Adrenal gland (tissue), 12 donors: ENCODE results near the gene AOX1. TPM values are rescaled to one million over a fixed set of nuclear protein-coding genes. Genes with fewer than 3 reads are reported as not detected.
"Not testable (repeated sequence)": the region's sequence is repeated elsewhere in the genome, so short reads cannot be mapped to it uniquely, and the experiment has no call there.

ENCODE experiments used
- DNase-seq, 7 donors: peaks; one replicate each; pipeline ENCODE4 v3.0.0-alpha.2; 2019 to 2020
- H3K27ac ChIP-seq, 5 donors: fragments of 200-600 bp; sonication (generic) in 4 of 5; 1 replicate in 3 of 5; 2 replicates in 2 of 5; pipeline versions ENCODE4 v1.5.1 to v1.8.0; 2016 to 2020; ENCODE audit warnings: mild to moderate bottlenecking in 1 of 5
- H3K27me3 ChIP-seq: fragments of 200-600 bp; 2 replicates; pipeline ENCODE4 v1.8.0; 2021
- H3K36me3 ChIP-seq, 2 donors: fragments of 200-600 bp; replicated peaks in 1 of 2; 1 replicate in 1 of 2; 2 replicates in 1 of 2; pipeline versions ENCODE4 v1.5.1 to v1.8.0; 2018 to 2022
- H3K4me1 ChIP-seq, 2 donors: fragments of 200-600 bp; replicated peaks in 1 of 2; 1 replicate in 1 of 2; 2 replicates in 1 of 2; pipeline versions ENCODE4 v1.5.1 to v1.8.0; 2018 to 2021
- H3K4me3 ChIP-seq, 4 donors: fragments of 200-600 bp; sonication (generic) in 3 of 4; one replicate each; pipeline ENCODE4 v1.5.1; 2016 to 2018
- H3K9me3 ChIP-seq, 3 donors: fragments of 200-600 bp; sonication (generic) in 1 of 3; replicated peaks in 1 of 3; 1 replicate in 2 of 3; 2 replicates in 1 of 3; pipeline versions ENCODE4 v1.5.1 to v1.8.0; 2016 to 2021
- POLR2A ChIP-seq, 2 donors: fragments of 450-650 bp; IDR thresholded peaks; one replicate each; pipeline ENCODE4 v1.6.1; 2017; ENCODE audit warnings: antibody characterized with exemption in 2 of 2, mild to moderate bottlenecking in 2 of 2, moderate library complexity in 1 of 2
- WGBS, 4 donors: extraction: QIAGEN DNeasy Blood & Tissue Kit in 2 of 4; methylation state at CpG; one replicate each; pipeline versions ENCODE4 v1.1.5 to v1.1.7; 2013 to 2017; 5-methylcytosine and 5-hydroxymethylcytosine counted together
- intact Hi-C, 2 donors: fragments of 100-400 bp; cut with DNase I; formaldehyde crosslinking; loops; one replicate each; pipeline versions ENCODE4 v1.14.1 to v1.15.0; 2022 to 2023
- polyA plus RNA-seq, 3 donors: library from polyadenylated mRNA; stranded (reverse); fragments of 200-250 nt in 2 of 3; fragments of 350-450 nt in 1 of 3; fragmentation: Illumina TruSeq in 1 of 3; extraction: RNeasy Lipid Tissue Mini Kit (QIAGEN cat#74804) in 1 of 3; gene quantifications; one replicate each; pipeline ENCODE4 v1.2.3, GENCODE V29; 2013 to 2014
- total RNA-seq, 9 donors: library from RNA; depleted of rRNA in 4 of 9; stranded (reverse); fragments of >200 nt in 4 of 9; fragments of 120-200 nt in 1 of 9; fragmentation: NEBNext Ultra II Directional in 1 of 9; extraction: Animal tissue kit (Norgen Biotek cat#: 25700) in 1 of 9; gene quantifications; one replicate each; pipeline versions ENCODE4 v1.1.0 to v1.2.4, GENCODE V29; 2013 to 2023
- TF ChIP-seq, protein P1 (sequence below), 6 experiments: fragments of 450-650 bp in 4 of 6; fragments of 200-600 bp in 2 of 6; sonication (generic) in 1 of 6; IDR thresholded peaks; 1 replicate in 5 of 6; 2 replicates in 1 of 6; pipeline versions ENCODE4 v1.5.1 to v1.8.0; 2016 to 2021; ENCODE audit warnings: antibody characterized with exemption in 6 of 6, mild to moderate bottlenecking in 2 of 6, moderate library complexity in 1 of 6
- donor health status: healthy with polysubstance abuse.
- donor health status: Bipolar disorder and iron deficiency.
- donor health status: DM: yes; HTN: yes; CAD: no.
- donor health status: DM: no; HTN: no; CAD: no.
- donor health status: DM: no; HTN: no; CAD: no.
- donor health status: DM: yes; HTN: yes; CAD: no.

AOX1 gene
- total and polyA plus RNA-seq, 12 donors, result 101 to 1,121 (median 681) TPM

DNA sequence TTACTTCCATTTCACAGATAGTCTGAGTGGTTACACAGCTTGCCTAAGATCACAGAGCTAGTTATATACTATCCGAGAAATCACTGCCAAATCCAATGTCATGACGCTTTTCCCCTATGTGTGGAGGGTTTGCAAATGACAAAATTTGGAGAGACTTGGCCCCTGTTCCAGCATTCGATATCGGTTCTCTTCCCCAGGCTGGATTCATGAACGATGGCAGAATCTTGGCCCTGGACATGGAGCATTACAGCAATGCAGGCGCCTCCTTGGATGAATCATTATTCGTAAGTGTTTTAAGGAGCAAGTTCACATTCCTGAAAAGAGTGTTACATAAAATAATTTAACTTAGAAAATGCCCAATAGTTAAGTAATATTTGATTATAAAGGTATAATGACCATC, 55.1 kb downstream of the AOX1 start:
- Histone ChIP-seq H3K4me1 (peaks cover 0 to 8% of the 10 kb centered on the region in 2 donors), H3K4me3 (no peak overlapping the region), H3K27me3 (no peaks in the 10 kb centered on the region), H3K27ac (no peak overlapping the region), H3K9me3 (no peaks in the 10 kb centered on the region), H3K36me3 (peaks cover 0 to 77% of the 10 kb centered on the region in 2 donors)
- TF ChIP-seq, protein P1, sequence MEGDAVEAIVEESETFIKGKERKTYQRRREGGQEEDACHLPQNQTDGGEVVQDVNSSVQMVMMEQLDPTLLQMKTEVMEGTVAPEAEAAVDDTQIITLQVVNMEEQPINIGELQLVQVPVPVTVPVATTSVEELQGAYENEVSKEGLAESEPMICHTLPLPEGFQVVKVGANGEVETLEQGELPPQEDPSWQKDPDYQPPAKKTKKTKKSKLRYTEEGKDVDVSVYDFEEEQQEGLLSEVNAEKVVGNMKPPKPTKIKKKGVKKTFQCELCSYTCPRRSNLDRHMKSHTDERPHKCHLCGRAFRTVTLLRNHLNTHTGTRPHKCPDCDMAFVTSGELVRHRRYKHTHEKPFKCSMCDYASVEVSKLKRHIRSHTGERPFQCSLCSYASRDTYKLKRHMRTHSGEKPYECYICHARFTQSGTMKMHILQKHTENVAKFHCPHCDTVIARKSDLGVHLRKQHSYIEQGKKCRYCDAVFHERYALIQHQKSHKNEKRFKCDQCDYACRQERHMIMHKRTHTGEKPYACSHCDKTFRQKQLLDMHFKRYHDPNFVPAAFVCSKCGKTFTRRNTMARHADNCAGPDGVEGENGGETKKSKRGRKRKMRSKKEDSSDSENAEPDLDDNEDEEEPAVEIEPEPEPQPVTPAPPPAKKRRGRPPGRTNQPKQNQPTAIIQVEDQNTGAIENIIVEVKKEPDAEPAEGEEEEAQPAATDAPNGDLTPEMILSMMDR (IDR thresholded peaks at IDR 0.05), result no peak
- TF ChIP-seq POLR2A (IDR thresholded peaks at IDR 0.05), result no peak
- no peak for DNase-seq
- intact Hi-C loops, result no loop called here
- 84 to 91% (median 88%) methylated on average over 7 of the region's 7 CpGs for WGBS, 4 donors

DNA sequence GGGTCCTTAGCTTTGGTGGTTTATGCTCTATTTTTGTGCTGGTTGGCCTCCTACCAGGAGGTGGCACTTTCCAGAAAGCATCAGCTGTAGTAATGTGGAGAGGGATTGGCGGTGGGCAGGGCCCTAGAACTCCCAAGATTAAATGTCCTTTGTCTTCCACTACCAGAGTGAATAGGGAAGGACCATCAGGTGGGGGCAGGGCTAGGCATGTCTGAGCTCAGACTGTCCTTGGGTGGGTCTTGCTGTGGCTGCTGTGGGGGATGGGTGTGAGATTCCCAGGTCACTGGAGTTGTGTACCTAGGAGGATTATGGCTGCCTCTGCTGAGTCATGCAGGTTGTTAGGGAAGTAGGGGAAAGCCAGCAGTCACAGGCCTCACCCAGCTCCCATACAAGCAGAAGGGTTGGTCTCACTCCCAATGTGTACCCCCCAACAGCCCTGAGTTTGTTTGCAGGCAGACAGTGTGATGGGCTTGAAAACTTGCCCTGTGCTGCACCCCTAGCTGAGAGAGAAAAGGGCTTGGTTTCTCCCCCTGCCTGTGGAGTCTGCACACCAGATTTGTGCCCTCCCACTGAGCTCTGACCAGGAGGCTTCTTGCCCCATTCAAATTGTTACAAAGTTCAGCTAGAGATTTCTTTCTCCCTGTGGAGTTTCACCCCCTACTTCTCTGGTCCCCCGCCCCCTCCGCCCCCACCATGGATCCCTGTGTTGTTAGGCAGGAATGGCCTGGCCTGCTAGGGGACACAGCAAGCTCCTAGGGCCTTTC, 62.9 kb downstream of the AOX1 start:
- WGBS, 4 donors, result 95 to 100% (median 97%) methylated on average over 1 to 3 of the region's 3 CpGs
- DNase-seq, result peak in 1 of 7 donors; percentile 26
- H3K4me3 ChIP-seq, intact Hi-C loops, H3K9me3 ChIP-seq, H3K27me3 ChIP-seq: not testable (repeated sequence)
- H3K4me1 ChIP-seq, result peaks cover 17 to 19% of the 10 kb centered on the region in 2 donors
- peak overlapping the region in 3 of 5 donors; percentile 26 to 74 (median 35) for H3K27ac ChIP-seq
- peaks cover 0 to 65% of the 10 kb centered on the region in 2 donors for H3K36me3 ChIP-seq

DNA sequence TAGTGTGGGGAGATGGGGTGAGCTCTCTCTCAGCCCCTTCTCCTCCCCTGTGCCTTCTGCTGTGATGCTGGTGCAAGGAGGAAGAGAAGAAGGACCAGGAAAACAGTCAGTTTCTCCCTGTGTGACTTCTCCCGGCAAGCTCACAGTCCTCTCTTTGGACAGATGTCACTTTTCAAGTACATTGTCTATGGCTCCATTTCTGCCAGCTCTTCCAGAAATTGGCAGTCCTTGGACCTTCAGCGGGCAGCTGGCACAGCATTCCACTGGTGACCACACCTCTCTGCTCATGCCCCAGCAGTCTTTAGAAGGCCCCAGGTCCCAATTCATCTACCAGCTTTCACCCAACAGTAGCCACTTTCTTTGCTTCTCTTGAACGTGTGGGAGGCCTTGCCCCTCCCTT, 63.9 kb downstream of the AOX1 start:
- intact Hi-C loops, result no loop called here
- DNase-seq, result peak in 4 of 7 donors; percentile 29 to 53 (median 48)
- Histone ChIP-seq H3K27me3 (no peaks in the 10 kb centered on the region), H3K9me3 (no peaks in the 10 kb centered on the region), H3K4me3 (no peak overlapping the region), H3K4me1 (peaks cover 22% of the 10 kb centered on the region in 2 donors), H3K36me3 (peaks cover 0 to 56% of the 10 kb centered on the region in 2 donors), H3K27ac (peak overlapping the region in 3 of 5 donors; percentile 26 to 74 (median 35))
- TF ChIP-seq, protein P1 (IDR thresholded peaks at IDR 0.05), result no peak
- TF ChIP-seq POLR2A (IDR thresholded peaks at IDR 0.05), result no peak
- 35 to 64% (median 46%) methylated on average over 3 of the region's 3 CpGs for WGBS, 4 donors

DNA sequence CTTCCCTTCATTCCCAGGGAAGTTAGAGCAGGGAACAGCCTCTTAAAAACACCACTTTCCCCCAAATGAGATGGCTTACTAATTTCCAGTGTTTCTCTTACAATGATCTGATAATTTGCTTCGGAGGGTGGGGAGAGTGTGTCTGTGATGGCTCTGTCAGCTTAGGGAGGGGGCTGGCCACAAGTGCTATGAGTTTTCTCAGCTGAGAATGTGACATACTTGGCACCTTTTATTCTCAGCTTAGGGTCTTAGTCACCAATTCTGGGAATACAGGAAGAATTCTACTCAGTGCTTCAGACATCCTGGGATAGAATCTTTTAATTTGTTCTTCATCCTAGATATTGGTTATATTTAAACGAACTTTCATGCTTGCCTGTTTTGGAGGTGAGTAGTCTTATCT, 64.4 kb downstream of the AOX1 start:
- peaks cover 26 to 27% of the 10 kb centered on the region in 2 donors for H3K4me1 ChIP-seq
- intact Hi-C loops, result no loop called here
- H3K4me3 ChIP-seq, result no peak overlapping the region
- peaks cover 0 to 51% of the 10 kb centered on the region in 2 donors for H3K36me3 ChIP-seq
- WGBS, 4 donors, result 78 to 90% (median 81%) methylated on average over 2 of the region's 2 CpGs
- TF ChIP-seq, protein P1 (IDR thresholded peaks at IDR 0.05), result no peak
- TF ChIP-seq POLR2A (IDR thresholded peaks at IDR 0.05), result no peak
- no peak for DNase-seq
- H3K27me3 ChIP-seq, result no peaks in the 10 kb centered on the region
- H3K27ac ChIP-seq, result peak overlapping the region in 2 of 5 donors; percentile 35 to 74
- H3K9me3 ChIP-seq, result no peaks in the 10 kb centered on the region
